Activated T-cell treated with anti-CD3 and anti-CD28 coated beads, Interleukin-2, amount 50 U/mL, for 72 hours (primary cell): Measurements from ENCODE around the gene CYP4F3. TPM values are rescaled to one million over a fixed set of nuclear protein-coding genes. Genes with fewer than 3 reads are reported as not detected.
"Not testable (repeated sequence)": the region's sequence is repeated elsewhere in the genome, so short reads cannot be mapped to it uniquely, and the experiment has no call there.

Source experiments
- ATAC-seq, 2 donors: fragments of 150-1000 bp; cut with Tn5 transposase; replicated peaks in 1 of 2; 2 replicates each; pipeline ENCODE4 v1.10.0; 2021; ENCODE audit warnings: moderate library complexity in 2 of 2, mild to moderate bottlenecking in 1 of 2
- DNase-seq, 2 donors: peaks; one replicate each; pipeline ENCODE4 v3.0.0; 2021 to 2022; ENCODE audit warnings: mixed read lengths in 1 of 2
- H3K27ac Mint-ChIP-seq: one replicate; pipeline ENCODE4 v1.8.0; 2022; ENCODE audit warnings: mild to moderate bottlenecking, moderate library complexity, mixed read lengths
- H3K27me3 Mint-ChIP-seq: one replicate; pipeline ENCODE4 v1.8.0; 2022; ENCODE audit warnings: low read depth, mixed read lengths
- H3K36me3 Mint-ChIP-seq, 2 donors: one replicate each; pipeline ENCODE4 v1.8.0; 2022; ENCODE audit warnings: mixed read lengths in 2 of 2, mild to moderate bottlenecking in 1 of 2; ENCODE audit not compliant: insufficient read depth in 2 of 2
- H3K4me1 Mint-ChIP-seq: one replicate; pipeline ENCODE4 v1.8.0; 2022; ENCODE audit warnings: low read depth, mixed read lengths
- H3K4me3 Mint-ChIP-seq, 2 donors: one replicate each; pipeline ENCODE4 v1.8.0; 2022; ENCODE audit warnings: mild to moderate bottlenecking in 2 of 2, mixed read lengths in 2 of 2, moderate library complexity in 2 of 2
- H3K9me3 Mint-ChIP-seq, 2 donors: one replicate each; pipeline ENCODE4 v1.8.0; 2022; ENCODE audit warnings: mixed read lengths in 2 of 2
- total RNA-seq, 2 donors: library from RNA; stranded (reverse); gene quantifications; one replicate each; pipeline ENCODE4 v1.2.3, GENCODE V29; 2022

Gene CYP4F3
- total RNA-seq, 2 donors from 2014 or later = 0.30 to 1.7 TPM

DNA sequence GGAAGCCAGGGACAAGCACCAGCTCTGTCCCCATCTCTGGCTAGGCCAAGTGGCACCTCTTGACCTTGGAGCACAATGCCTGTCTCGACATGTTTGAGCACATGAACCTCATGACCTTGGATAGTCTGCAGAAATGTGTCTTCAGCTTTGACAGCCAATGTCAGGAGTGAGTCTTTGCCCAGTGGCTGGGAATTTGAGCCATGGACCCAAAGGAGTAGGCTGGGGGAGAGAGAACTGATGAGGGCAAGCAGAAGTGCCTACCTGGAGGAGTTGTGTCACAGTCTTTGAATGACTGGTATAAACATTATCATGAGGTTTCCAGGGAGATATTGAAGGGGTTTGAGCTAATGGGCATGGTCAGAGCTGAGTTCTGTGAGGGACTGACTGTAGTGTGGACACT, 25.5 kb downstream of the CYP4F3 start:
- H3K27me3 Mint-ChIP-seq = peaks cover 7% of the 10 kb centered on the region
- H3K36me3 Mint-ChIP-seq = no peaks in the 10 kb centered on the region
- no peaks in the 10 kb centered on the region for H3K9me3 Mint-ChIP-seq
- H3K4me3 Mint-ChIP-seq = no peak overlapping the region
- DNase-seq (no peak), ATAC-seq (no peak)
- no peak overlapping the region for H3K27ac Mint-ChIP-seq
- no peaks in the 10 kb centered on the region for H3K4me1 Mint-ChIP-seq

DNA sequence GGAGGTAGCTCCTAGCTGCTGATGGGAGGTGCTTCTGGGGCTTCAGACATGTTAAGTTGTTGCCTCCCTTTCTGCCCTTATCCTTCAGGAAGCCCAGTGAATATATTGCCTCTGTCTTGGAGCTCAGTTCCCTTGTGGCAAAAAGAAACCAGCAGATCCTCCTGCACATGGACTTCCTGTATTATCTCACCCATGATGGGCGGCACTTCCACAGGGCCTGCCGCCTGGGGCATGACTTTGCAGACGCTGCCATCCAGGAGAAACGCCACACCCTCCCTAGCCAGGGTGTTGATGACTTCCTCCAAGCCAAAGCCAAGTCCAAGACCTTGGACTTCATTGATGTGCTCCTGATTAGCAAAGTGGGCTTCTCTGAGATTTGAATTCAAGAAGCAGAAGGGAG, 26.2 kb downstream of the CYP4F3 start:
- no peak for ATAC-seq
- Mint-ChIP-seq H3K27ac (no peak overlapping the region), H3K36me3 (no peaks in the 10 kb centered on the region), H3K4me3 (no peak overlapping the region), H3K4me1 (no peaks in the 10 kb centered on the region), H3K27me3 (no peaks in the 10 kb centered on the region), H3K9me3 (no peaks in the 10 kb centered on the region)
- DNase-seq = no peak

GRCh38 chr19:15669440-15669839, 28.7 kb downstream of the CYP4F3 start:
- no peak for DNase-seq
- Mint-ChIP-seq H3K36me3 (peaks cover 0 to 2% of the 10 kb centered on the region in 2 donors), H3K4me1 (peaks cover 5% of the 10 kb centered on the region), H3K27me3 (no peaks in the 10 kb centered on the region), H3K4me3 (no peak overlapping the region), H3K27ac (no peak overlapping the region), H3K9me3 (peaks cover 2% of the 10 kb centered on the region in 2 donors)
- ATAC-seq = no peak

GRCh38 chr19:15669891-15670290, 29.2 kb downstream of the CYP4F3 start:
- no peaks in the 10 kb centered on the region for H3K27me3 Mint-ChIP-seq
- no peak for ATAC-seq
- peaks cover 0 to 3% of the 10 kb centered on the region in 2 donors for H3K36me3 Mint-ChIP-seq
- peaks cover 3 to 4% of the 10 kb centered on the region in 2 donors for H3K9me3 Mint-ChIP-seq
- H3K4me1 Mint-ChIP-seq = peaks cover 5% of the 10 kb centered on the region
- DNase-seq = no peak
- H3K4me3 Mint-ChIP-seq = no peak overlapping the region
- H3K27ac Mint-ChIP-seq = no peak overlapping the region

DNA sequence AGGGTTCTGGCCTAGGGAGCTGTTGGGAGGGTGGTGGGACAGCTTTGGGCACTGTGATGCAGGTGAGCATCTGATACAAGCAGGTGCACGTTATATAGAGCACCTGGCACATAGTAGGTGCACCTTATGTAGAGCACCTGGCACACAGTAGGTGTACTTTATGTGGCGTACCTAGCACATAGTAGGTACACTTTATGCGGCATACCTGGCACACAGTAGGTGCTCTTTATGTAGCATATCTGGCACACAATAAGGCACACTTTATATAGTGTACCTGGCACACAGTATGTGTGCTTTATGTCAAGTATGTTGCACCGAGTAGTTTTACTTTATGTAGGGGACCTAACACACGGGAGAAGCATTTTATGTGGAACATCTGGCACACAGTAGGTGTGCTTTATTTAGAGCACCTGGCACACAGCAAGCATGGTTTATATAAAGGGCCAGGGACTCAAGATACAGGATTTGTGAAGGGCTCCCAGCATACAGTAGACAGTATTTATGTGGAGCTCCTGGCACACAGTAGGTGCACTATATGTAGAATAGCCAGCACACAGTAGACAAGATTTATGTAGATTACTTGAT, 30.6 kb downstream of the CYP4F3 start:
- H3K4me1 Mint-ChIP-seq = peaks cover 5% of the 10 kb centered on the region
- H3K36me3 Mint-ChIP-seq = peaks cover 0 to 5% of the 10 kb centered on the region in 2 donors
- H3K27ac Mint-ChIP-seq = no peak overlapping the region
- no peak for ATAC-seq
- peaks cover 3 to 4% of the 10 kb centered on the region in 2 donors for H3K9me3 Mint-ChIP-seq
- H3K4me3 Mint-ChIP-seq = no peak overlapping the region
- no peaks in the 10 kb centered on the region for H3K27me3 Mint-ChIP-seq
- DNase-seq = no peak

DNA sequence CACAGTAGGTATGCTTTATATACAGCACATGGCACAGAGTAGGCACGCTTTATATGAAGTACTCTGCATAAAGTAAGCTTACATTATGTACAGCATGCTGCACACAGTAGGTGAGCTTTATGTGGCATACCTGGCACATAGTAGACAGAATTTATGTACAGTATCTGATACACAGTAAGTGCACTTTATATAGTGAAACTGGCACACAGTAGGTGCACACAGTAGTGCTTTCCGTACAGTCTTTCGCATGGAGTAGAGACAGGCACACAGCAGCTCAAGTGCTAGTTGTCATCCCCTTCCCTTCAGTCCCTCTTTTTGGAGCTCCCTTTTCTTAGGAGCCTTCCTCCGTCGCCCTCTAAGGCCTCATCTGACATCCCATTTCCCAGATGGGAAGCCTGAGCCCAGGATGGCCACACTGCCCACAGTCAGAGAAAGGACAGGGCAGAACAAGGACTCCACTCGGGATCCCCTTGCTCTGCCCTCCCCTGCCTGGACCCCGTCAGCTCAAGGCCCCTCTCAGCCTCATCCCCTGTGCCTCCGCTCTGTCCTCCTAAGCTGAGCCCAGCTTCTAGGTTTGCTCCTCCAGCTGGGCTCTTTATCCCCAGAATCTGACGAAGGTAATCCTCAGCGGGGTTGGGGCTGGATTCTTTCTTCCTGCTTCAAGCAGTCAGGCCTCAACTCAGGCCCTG, 31.3 kb downstream of the CYP4F3 start:
- DNase-seq (no peak), ATAC-seq (no peak)
- Mint-ChIP-seq H3K4me1 (peaks cover 5% of the 10 kb centered on the region), H3K27ac (no peak overlapping the region), H3K36me3 (peaks cover 2 to 8% of the 10 kb centered on the region in 2 donors), H3K4me3 (no peak overlapping the region), H3K27me3 (no peaks in the 10 kb centered on the region), H3K9me3 (peaks cover 6 to 7% of the 10 kb centered on the region in 2 donors)

GRCh38 chr19:15672580-15673175, 32.0 kb downstream of the CYP4F3 start, which contains the start of gene CYP4F12:
Gene CYP4F12, plus strand, starts transcription at chr19:15673087. Its CDS starts 443 bp downstream, at chr19:15673530.
- no peaks in the 10 kb centered on the region for H3K27me3 Mint-ChIP-seq
- peaks cover 4 to 11% of the 10 kb centered on the region in 2 donors for H3K36me3 Mint-ChIP-seq
- no peak within 1 kb of the TSS for H3K27ac Mint-ChIP-seq
- peak; percentile 19 to 25 for ATAC-seq
- no peak within 1 kb of the TSS for H3K4me3 Mint-ChIP-seq
- DNase-seq = peak in 1 of 2 donors; percentile 16
- peaks cover 5% of the 10 kb centered on the region for H3K4me1 Mint-ChIP-seq
- peaks cover 8 to 10% of the 10 kb centered on the region in 2 donors for H3K9me3 Mint-ChIP-seq

DNA sequence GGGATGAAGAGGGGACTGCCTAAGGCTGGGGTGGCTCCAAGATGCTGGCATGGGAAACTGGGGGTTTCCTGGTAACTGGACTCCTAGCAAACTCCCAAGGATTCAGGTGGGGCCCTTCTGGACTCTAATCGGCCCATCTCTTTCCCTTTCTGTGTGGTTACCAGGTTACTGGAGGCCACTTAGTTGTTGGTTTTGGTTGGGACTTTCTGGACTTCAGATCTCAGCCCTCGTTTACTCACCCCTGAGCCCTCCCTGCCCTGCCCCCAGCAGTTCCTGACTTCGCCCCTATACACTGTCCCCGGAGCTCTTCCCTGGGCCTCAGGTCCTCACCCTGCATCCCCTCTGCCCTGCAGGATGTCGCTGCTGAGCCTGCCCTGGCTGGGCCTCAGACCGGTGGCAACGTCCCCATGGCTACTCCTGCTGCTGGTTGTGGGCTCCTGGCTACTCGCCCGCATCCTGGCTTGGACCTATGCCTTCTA, 32.5 kb downstream of the CYP4F3 start:
- ATAC-seq = peak; percentile 9 to 53
- Mint-ChIP-seq H3K4me3 (no peak overlapping the region), H3K36me3 (peaks cover 8 to 14% of the 10 kb centered on the region in 2 donors), H3K9me3 (peaks cover 10 to 14% of the 10 kb centered on the region in 2 donors), H3K4me1 (peaks cover 5% of the 10 kb centered on the region), H3K27me3 (no peaks in the 10 kb centered on the region), H3K27ac (no peak overlapping the region)
- no peak for DNase-seq

DNA sequence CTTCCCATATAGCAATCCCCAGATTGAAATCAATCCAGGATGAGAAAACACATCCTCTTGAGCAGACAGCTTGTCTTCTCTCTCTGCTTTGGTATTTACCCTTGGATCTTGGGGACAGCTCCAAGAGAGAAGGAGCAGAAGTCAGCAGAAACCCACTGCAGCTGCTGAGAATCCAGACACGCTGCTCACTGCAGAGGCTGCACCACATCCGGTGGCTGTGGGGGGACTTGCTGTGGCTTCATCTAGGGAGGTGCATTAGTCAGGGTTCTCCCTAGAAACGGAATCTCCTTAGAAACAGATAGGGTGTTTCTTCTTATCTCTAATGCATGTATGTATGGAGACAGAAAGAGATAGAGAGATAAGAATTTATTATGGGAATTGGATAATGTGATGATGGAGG, 34.9 kb downstream of the CYP4F3 start:
- H3K9me3 Mint-ChIP-seq = peaks cover 10 to 16% of the 10 kb centered on the region in 2 donors
- ATAC-seq (no peak), DNase-seq (no peak)
- H3K4me3 Mint-ChIP-seq = no peak overlapping the region
- H3K4me1 Mint-ChIP-seq = peaks cover 5% of the 10 kb centered on the region
- peaks cover 9 to 14% of the 10 kb centered on the region in 2 donors for H3K36me3 Mint-ChIP-seq
- peak overlapping the region; percentile 61 for H3K27ac Mint-ChIP-seq
- H3K27me3 Mint-ChIP-seq = peaks cover 5% of the 10 kb centered on the region

DNA sequence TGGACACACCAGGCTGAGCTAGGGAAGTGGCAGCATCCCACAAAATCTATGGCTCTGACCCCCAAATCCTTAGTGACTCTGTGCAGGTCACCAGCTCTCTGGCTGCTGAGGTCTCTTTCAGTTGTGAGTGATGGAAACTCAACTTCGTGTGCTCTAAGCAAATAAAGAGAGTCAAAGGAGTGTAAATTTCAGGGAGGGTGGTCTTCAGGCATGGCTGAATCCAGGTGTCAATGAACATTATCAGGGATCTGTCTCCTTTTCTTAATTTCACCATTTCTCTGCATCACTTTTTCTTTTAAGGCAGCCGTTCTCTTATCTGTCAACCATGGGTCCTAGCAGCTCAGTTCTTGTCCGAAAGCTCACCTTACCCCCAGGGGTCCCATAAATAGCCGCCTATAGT, 38.4 kb downstream of the CYP4F3 start:
- DNase-seq (no peak), ATAC-seq (no peak)
- H3K4me3 Mint-ChIP-seq = no peak overlapping the region
- no peaks in the 10 kb centered on the region for H3K4me1 Mint-ChIP-seq
- H3K27ac Mint-ChIP-seq = no peak overlapping the region
- H3K27me3 Mint-ChIP-seq = peaks cover 22% of the 10 kb centered on the region
- peaks cover 10 to 16% of the 10 kb centered on the region in 2 donors for H3K9me3 Mint-ChIP-seq
- peaks cover 9 to 14% of the 10 kb centered on the region in 2 donors for H3K36me3 Mint-ChIP-seq

DNA sequence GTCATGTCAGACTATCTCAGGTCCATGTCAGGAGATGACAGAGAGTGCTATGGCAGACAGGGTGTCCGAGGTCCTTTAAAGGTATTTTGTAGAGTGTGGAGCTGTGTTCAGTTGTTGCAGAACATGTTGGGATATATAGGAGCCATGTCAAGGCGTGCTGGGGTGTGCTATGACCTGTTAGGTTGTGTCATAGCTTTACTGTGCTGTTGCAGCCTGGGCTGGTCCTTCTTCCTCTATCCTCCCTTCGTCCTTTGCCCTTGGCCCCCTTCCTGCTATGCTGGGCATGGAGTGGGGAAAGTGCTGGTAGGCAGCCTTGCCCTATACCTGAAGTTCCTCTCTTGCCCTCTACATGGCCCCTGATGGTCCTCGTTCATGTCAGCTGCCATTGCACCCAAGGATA, 39.2 kb downstream of the CYP4F3 start:
- Mint-ChIP-seq H3K27me3 (peaks cover 22% of the 10 kb centered on the region), H3K9me3 (peaks cover 7 to 12% of the 10 kb centered on the region in 2 donors), H3K36me3 (peaks cover 9 to 11% of the 10 kb centered on the region in 2 donors)
- DNase-seq, H3K4me3 Mint-ChIP-seq, H3K4me1 Mint-ChIP-seq, H3K27ac Mint-ChIP-seq, ATAC-seq: not testable (repeated sequence)

- Mint-ChIP-seq H3K9me3 (peaks cover 7 to 12% of the 10 kb centered on the region in 2 donors), H3K27ac (no peak overlapping the region), H3K27me3 (peaks cover 27% of the 10 kb centered on the region), H3K36me3 (peaks cover 9 to 11% of the 10 kb centered on the region in 2 donors), H3K4me3 (no peak overlapping the region), H3K4me1 (no peaks in the 10 kb centered on the region)
- no peak for ATAC-seq
- no peak for DNase-seq
These were observed 40.0 kb downstream of the CYP4F3 start for GRCh38 chr19:15680478-15681322.
